ENCODE results near the gene SLC5A10.

SLC5A10 gene

DNA sequence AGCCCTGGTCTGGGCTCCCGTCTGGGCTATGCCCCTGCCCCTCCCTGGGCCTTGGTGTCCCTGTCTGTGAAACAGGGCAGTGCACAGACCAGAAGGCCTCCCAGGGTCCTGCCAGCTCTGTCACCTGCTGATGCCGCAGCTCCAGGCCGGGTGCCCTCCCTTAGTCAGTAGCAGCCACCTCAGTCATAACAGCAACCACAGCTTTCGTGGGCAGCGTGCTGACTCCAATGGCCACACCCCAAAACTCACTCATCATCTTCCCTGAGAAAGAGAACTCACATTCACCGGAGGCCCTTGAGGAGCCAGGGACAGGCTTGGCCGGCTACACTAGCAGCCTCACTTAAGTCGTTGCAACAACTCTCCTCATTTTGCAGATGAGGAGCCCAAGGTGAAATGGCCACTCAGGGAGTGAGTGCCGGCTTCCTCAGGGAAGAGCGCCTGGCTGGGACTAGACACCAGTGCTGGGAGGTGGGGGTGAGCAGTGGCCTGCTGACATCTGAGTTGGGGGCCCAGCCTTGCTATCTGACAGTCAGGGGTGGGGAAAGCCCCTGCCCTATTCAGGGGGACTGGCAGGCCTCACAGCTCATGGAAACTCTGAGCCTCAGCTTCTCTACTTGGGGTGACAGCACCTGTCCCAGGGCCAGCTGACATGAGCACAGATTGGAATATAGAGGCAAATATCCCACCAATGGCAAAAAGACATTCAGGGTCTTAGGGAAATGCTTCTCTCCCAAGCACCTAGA is 22.6 kb downstream of the SLC5A10 start:
- Histone ChIP-seq H3K27ac (ENCODE audit: low read length) (no peak overlapping the region), H3K36me3 (ENCODE audit: control insufficient read depth, insufficient read depth, low read length) (peaks cover 40% of the 10 kb centered on the region), H3K4me3 (ENCODE audit: low read length) (no peak overlapping the region), H3K9me3 (ENCODE audit: control insufficient read depth, insufficient read depth, low read length) (no peaks in the 10 kb centered on the region), H3K27me3 (ENCODE audit: control insufficient read depth, insufficient read depth, low read length) (no peaks in the 10 kb centered on the region), H3K4me1 (ENCODE audit: control insufficient read depth, insufficient read depth, low read length) (no peaks in the 10 kb centered on the region)
- no peak for DNase-seq (ENCODE audit: low read depth, low spot score)
- WGBS (ENCODE audit: insufficient coverage, insufficient read length) = no CpG with 5 or more reads among the region's 10 CpGs

DNA sequence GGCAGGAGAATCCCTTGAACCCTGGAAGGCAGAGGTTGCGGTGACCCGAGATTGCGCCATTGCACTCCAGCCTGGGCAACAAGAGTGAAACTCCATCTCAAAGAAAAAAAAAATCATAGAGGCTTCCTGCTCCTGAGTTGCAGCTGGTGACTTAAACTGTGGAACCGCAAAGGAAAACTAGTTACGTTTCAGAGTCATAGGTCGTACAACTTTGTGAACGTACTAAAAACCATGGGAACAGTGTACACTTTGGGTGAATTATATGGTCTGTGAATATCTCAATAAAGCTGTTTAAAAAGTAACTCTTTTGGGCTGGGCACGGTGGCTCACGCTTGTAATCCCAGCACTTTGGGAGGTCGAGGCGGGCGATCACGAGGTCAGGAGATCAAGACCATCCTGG is 23.6 kb downstream of the SLC5A10 start:
- Histone ChIP-seq H3K4me1 (ENCODE audit: control insufficient read depth, insufficient read depth, low read length) (no peaks in the 10 kb centered on the region), H3K4me3 (ENCODE audit: low read length) (no peak overlapping the region), H3K27me3 (ENCODE audit: control insufficient read depth, insufficient read depth, low read length) (no peaks in the 10 kb centered on the region), H3K9me3 (ENCODE audit: control insufficient read depth, insufficient read depth, low read length) (no peaks in the 10 kb centered on the region), H3K27ac (ENCODE audit: low read length) (no peak overlapping the region), H3K36me3 (ENCODE audit: control insufficient read depth, insufficient read depth, low read length) (peaks cover 40% of the 10 kb centered on the region)
- DNase-seq (ENCODE audit: low read depth, low spot score) = no peak
- WGBS (ENCODE audit: insufficient coverage, insufficient read length) = no CpG with 5 or more reads among the region's 13 CpGs

DNA sequence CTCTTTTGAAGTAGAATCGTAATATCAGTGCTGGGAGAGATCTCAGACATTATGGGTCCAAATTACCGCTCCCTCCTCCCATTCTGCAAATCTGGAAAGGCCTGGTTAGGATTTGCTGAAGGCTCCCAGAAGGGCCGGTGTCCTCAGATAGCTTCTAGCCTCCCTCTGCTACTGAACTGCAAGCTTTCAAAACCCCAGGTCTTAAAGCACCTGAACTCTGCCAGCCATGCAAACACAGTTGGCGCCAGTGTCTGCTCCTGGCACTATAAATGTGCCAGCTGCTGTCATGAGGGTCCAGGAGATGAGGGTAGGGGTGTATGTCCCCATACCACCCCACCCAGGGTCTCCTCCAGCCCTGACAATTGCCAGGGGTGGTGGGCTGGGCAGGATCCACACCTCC is 24.2 kb downstream of the SLC5A10 start:
- no peak overlapping the region for H3K27ac ChIP-seq (ENCODE audit: low read length)
- DNase-seq (ENCODE audit: low read depth, low spot score) = no peak
- H3K4me1 ChIP-seq (ENCODE audit: control insufficient read depth, insufficient read depth, low read length) = no peaks in the 10 kb centered on the region
- H3K9me3 ChIP-seq (ENCODE audit: control insufficient read depth, insufficient read depth, low read length) = no peaks in the 10 kb centered on the region
- WGBS (ENCODE audit: insufficient coverage, insufficient read length) = no CpG with 5 or more reads among the region's 4 CpGs
- peaks cover 37% of the 10 kb centered on the region for H3K36me3 ChIP-seq (ENCODE audit: control insufficient read depth, insufficient read depth, low read length)
- no peak overlapping the region for H3K4me3 ChIP-seq (ENCODE audit: low read length)
- H3K27me3 ChIP-seq (ENCODE audit: control insufficient read depth, insufficient read depth, low read length) = no peaks in the 10 kb centered on the region

DNA sequence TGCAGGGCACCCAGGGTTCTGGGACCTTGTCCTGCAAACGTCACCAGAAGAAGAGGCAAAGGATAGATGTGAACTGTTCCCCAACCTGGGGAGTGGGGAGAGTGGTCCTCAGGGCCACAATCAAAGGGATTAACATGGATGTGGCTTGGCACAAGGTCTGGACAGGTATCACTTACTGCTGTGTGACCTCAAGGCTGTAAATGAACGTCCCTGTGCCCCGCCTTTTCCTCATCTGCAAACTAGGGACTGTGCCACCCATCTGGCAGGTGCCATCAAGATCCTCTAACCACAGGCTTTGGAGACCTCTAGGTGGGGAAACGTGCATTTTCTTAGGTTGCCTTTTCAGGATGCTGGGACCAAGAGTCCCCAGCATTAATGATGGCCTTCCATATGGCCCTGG is 25.1 kb downstream of the SLC5A10 start:
- H3K36me3 ChIP-seq (ENCODE audit: control insufficient read depth, insufficient read depth, low read length) = peaks cover 29% of the 10 kb centered on the region
- H3K9me3 ChIP-seq (ENCODE audit: control insufficient read depth, insufficient read depth, low read length) = no peaks in the 10 kb centered on the region
- H3K4me1 ChIP-seq (ENCODE audit: control insufficient read depth, insufficient read depth, low read length) = no peaks in the 10 kb centered on the region; the same call in 1 of the 2 replicates
- no peaks in the 10 kb centered on the region for H3K27me3 ChIP-seq (ENCODE audit: control insufficient read depth, insufficient read depth, low read length)
- WGBS (ENCODE audit: insufficient coverage, insufficient read length) = no CpG with 5 or more reads among the region's 4 CpGs
- no peak overlapping the region for H3K4me3 ChIP-seq (ENCODE audit: low read length)
- no peak for DNase-seq (ENCODE audit: low read depth, low spot score)
- no peak overlapping the region for H3K27ac ChIP-seq (ENCODE audit: low read length)

DNA sequence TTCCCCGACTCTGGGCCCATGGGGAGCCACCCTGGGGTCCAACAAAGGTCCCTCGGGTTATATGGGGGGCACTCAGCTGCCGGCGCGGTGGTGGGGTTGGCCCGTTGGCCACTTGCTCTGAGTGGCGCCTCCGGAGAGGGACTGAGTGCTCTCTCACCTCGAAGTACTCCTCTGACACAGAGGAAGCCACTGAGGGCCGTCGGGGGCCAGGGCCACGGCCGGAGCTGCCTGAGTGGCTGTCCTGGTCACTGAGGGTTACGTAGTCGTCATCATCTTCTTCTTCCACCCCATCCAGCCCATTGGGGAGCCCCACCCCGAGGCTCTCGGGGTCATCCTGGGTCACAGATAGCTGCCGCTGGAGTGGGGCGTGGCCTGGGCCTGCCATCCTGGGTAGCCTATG is 25.7 kb downstream of the SLC5A10 start:
- no peak for DNase-seq (ENCODE audit: low read depth, low spot score)
- Histone ChIP-seq H3K4me1 (ENCODE audit: control insufficient read depth, insufficient read depth, low read length) (no peaks in the 10 kb centered on the region; the same call in 1 of the 2 replicates), H3K27ac (ENCODE audit: low read length) (no peak overlapping the region), H3K9me3 (ENCODE audit: control insufficient read depth, insufficient read depth, low read length) (no peaks in the 10 kb centered on the region), H3K4me3 (ENCODE audit: low read length) (no peak overlapping the region), H3K36me3 (ENCODE audit: control insufficient read depth, insufficient read depth, low read length) (peaks cover 29% of the 10 kb centered on the region), H3K27me3 (ENCODE audit: control insufficient read depth, insufficient read depth, low read length) (no peaks in the 10 kb centered on the region)
- WGBS (ENCODE audit: insufficient coverage, insufficient read length) = no CpG with 5 or more reads among the region's 19 CpGs

DNA sequence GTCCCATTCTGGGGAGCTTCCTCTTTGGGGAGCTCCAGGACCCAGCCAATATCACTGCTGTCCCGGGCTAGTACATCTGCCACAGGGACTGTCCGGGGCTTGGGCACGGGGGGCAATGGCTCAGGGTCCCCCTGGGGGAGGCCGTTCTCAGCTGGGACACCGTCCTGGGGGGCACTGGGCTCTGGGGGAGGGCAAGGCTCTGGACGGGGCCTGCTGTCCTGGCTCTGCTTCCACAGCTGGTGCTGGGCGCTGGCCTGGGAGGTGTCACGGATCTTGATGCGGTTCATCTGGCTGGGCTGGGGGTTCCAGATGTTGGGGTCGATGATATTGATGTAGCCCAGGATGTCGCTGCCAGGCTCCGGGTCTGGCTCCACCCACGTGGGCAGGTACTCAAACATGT is 26.1 kb downstream of the SLC5A10 start:
- Histone ChIP-seq H3K36me3 (ENCODE audit: control insufficient read depth, insufficient read depth, low read length) (peaks cover 27% of the 10 kb centered on the region), H3K4me3 (ENCODE audit: low read length) (no peak overlapping the region), H3K4me1 (ENCODE audit: control insufficient read depth, insufficient read depth, low read length) (no peaks in the 10 kb centered on the region; the same call in 1 of the 2 replicates), H3K27me3 (ENCODE audit: control insufficient read depth, insufficient read depth, low read length) (no peaks in the 10 kb centered on the region), H3K27ac (ENCODE audit: low read length) (no peak overlapping the region), H3K9me3 (ENCODE audit: control insufficient read depth, insufficient read depth, low read length) (no peaks in the 10 kb centered on the region)
- no peak for DNase-seq (ENCODE audit: low read depth, low spot score)
- WGBS (ENCODE audit: insufficient coverage, insufficient read length) = no CpG with 5 or more reads among the region's 13 CpGs

DNA sequence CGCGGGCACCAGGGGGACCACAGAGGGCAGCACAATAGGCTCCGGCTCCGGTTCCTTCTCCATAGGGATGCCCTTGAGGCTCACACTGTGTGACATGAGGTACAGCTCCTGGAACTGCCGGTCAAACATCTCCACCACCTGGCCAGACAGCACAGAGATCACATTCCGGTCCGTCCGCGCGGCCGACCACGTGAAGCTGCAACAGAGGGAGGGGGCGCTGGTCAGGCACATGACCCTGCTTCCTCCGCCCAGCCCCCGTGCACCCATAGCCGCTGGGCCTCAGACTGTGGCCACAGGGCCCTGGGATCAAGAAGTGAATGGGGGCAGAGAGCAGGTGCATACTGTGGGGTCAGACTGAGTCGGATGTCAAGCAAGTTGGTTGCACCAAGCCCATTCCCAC is 26.7 kb downstream of the SLC5A10 start:
- no CpG with 5 or more reads among the region's 17 CpGs for WGBS (ENCODE audit: insufficient coverage, insufficient read length)
- H3K4me3 ChIP-seq (ENCODE audit: low read length) = no peak overlapping the region
- no peak for DNase-seq (ENCODE audit: low read depth, low spot score)
- H3K27ac ChIP-seq (ENCODE audit: low read length) = no peak overlapping the region
- H3K36me3 ChIP-seq (ENCODE audit: control insufficient read depth, insufficient read depth, low read length) = peaks cover 23% of the 10 kb centered on the region
- no peaks in the 10 kb centered on the region for H3K9me3 ChIP-seq (ENCODE audit: control insufficient read depth, insufficient read depth, low read length)
- H3K4me1 ChIP-seq (ENCODE audit: control insufficient read depth, insufficient read depth, low read length) = no peaks in the 10 kb centered on the region; the same call in 1 of the 2 replicates
- no peaks in the 10 kb centered on the region for H3K27me3 ChIP-seq (ENCODE audit: control insufficient read depth, insufficient read depth, low read length)

DNA sequence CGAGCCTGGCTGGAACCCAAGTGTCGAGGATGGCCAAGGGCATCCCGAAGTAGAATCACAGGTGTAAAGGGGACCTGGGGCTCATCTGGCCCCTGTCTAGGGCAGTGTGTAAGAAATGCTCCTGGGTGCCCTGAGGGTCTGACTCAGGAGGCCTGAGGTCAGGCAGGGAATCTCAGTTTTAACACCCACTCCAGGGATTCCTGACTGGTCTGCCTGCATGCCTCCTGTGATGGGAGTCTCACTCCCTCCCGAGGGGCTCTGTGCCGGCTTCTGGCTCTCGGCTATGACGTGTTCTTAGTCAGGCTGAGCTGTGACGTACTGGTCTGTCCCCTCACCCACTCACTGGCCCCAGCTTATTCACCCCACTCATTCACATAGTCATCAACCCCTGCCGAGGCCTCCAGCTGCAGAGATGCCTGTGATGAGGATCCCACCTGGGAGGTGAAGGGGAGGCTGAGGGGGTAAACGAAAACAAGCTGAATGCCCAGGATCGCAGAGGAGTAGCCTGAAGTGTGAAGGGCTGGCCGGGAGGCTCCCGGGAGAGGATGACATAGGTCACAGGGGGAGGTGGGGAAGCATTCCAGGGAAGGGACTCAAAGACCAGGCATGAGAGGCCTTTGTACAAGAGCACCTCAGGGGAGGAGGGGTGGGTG is 28.8 kb downstream of the SLC5A10 start:
- Histone ChIP-seq H3K4me3 (ENCODE audit: low read length) (no peak overlapping the region), H3K36me3 (ENCODE audit: control insufficient read depth, insufficient read depth, low read length) (peaks cover 26% of the 10 kb centered on the region), H3K4me1 (ENCODE audit: control insufficient read depth, insufficient read depth, low read length) (no peaks in the 10 kb centered on the region; the same call in 1 of the 2 replicates), H3K27ac (ENCODE audit: low read length) (no peak overlapping the region), H3K27me3 (ENCODE audit: control insufficient read depth, insufficient read depth, low read length) (no peaks in the 10 kb centered on the region), H3K9me3 (ENCODE audit: control insufficient read depth, insufficient read depth, low read length) (no peaks in the 10 kb centered on the region)
- no peak for DNase-seq (ENCODE audit: low read depth, low spot score)
- WGBS (ENCODE audit: insufficient coverage, insufficient read length) = no CpG with 5 or more reads among the region's 13 CpGs

DNA sequence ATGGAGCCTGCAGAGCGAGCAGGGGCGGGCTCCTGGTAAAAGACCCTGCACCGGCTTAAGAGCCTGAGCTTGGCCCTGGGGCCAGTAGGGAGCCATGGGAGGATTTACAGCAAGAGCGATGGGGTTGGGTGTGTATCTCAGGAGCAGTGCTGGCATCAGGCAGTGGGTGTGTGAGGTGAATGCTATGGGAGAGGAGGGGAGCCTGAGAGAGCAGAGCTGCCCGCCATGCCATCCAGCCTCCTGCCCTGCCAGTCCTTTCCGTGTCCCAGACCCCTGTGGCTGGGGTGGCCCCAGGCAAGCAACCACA is 29.3 kb downstream of the SLC5A10 start:
- Histone ChIP-seq H3K27ac (ENCODE audit: low read length) (no peak overlapping the region), H3K9me3 (ENCODE audit: control insufficient read depth, insufficient read depth, low read length) (no peaks in the 10 kb centered on the region), H3K27me3 (ENCODE audit: control insufficient read depth, insufficient read depth, low read length) (no peaks in the 10 kb centered on the region), H3K4me1 (ENCODE audit: control insufficient read depth, insufficient read depth, low read length) (no peaks in the 10 kb centered on the region; the same call in 1 of the 2 replicates), H3K36me3 (ENCODE audit: control insufficient read depth, insufficient read depth, low read length) (peaks cover 27% of the 10 kb centered on the region), H3K4me3 (ENCODE audit: low read length) (no peak overlapping the region)
- DNase-seq (ENCODE audit: low read depth, low spot score) = no peak
- WGBS (ENCODE audit: insufficient coverage, insufficient read length) = no CpG with 5 or more reads among the region's 6 CpGs

DNA sequence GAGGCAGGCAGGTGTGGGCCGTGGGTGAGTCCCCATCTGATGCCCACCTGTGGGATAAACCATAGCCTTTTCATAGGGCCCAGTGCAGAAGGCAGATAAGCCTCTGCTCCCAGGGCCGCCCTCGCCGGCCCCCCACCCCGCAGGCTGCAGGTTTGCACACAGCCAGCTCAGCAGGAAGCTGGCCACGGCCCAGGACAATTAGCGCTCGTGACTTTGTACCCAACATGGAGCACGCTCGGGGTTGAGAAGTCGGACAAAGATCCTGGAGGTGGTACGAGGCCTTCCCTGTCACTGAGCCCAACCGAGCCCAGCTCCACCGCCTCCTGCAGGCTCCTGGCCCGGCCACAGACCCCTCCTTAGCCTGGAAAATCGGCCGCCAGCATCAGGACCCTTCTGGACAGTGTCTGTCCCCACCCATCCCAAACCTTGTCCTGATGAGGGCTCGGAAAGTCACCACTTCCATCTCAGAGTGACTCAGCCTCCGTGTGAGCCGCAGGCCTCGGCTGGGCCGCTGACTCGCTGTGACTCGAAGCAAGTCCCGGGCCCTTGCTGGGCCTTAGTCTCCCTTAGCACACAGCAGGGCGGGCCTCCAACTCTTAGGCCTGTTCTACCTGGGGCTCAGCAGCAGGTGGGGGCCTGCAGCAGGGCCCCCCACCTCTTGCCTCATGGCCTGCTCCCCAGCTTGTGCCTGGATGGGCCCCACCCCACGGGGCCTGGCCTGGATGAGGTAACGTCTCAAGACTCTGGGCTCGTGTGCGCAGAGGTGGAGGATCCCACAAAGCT is 29.9 kb downstream of the SLC5A10 start:
- H3K9me3 ChIP-seq (ENCODE audit: control insufficient read depth, insufficient read depth, low read length) = no peaks in the 10 kb centered on the region
- no CpG with 5 or more reads among the region's 30 CpGs for WGBS (ENCODE audit: insufficient coverage, insufficient read length)
- DNase-seq (ENCODE audit: low read depth, low spot score) = no peak
- no peaks in the 10 kb centered on the region for H3K27me3 ChIP-seq (ENCODE audit: control insufficient read depth, insufficient read depth, low read length)
- H3K4me1 ChIP-seq (ENCODE audit: control insufficient read depth, insufficient read depth, low read length) = no peaks in the 10 kb centered on the region; the same call in 1 of the 2 replicates
- H3K36me3 ChIP-seq (ENCODE audit: control insufficient read depth, insufficient read depth, low read length) = peaks cover 26% of the 10 kb centered on the region
- H3K4me3 ChIP-seq (ENCODE audit: low read length) = no peak overlapping the region
- H3K27ac ChIP-seq (ENCODE audit: low read length) = no peak overlapping the region

Measured in iPS DF 6.9 (cell line).